Endothelial cell of umbilical vein (primary cell): Measurements from ENCODE around the gene SLC10A7. TPM values are rescaled to one million over a fixed set of nuclear protein-coding genes. Genes with fewer than 3 reads are reported as not detected.
"Not testable (repeated sequence)": the region's sequence is repeated elsewhere in the genome, so short reads cannot be mapped to it uniquely, and the experiment has no call there.

ENCODE experiments used
- BruUV-seq: library from RNA; stranded (reverse); fragments of 400-500 nt; replicated peaks from 2 replicates; lab custom pipeline; 2021; lab: Mats Ljungman, UMichigan
- CTCF ChIA-PET: fragments of 300-600, 350-600 bp; sonication (Branson Sonifier 250); formaldehyde crosslinking; loops from one replicate; lab custom pipeline; 2021; ENCODE audit warnings: antibody characterized with exemption, inconsistent platforms; lab: Charles Lee
- POLR2A ChIA-PET: fragments of 300-600, 350-600 bp; sonication (Branson Sonifier 250); formaldehyde crosslinking; loops from one replicate; lab custom pipeline; 2021; ENCODE audit warnings: antibody characterized with exemption, inconsistent platforms; lab: Charles Lee
- DNase-seq: peaks from one replicate; pipeline ENCODE4 v3.0.0-alpha.2; 2011; ENCODE audit warnings: low read depth, low spot score
- FAIRE-seq: peaks from 2 replicates; lab custom pipeline; 2011; peaks lifted over from hg19 to GRCh38; lab: Jason Lieb, UNC
- H2AFZ ChIP-seq: 2 replicates; pipeline ENCODE4 v1.6.0; 2012; ENCODE audit warnings: low read depth, low read length, control low read depth, inconsistent platforms
- H3K27ac ChIP-seq: 2 replicates; pipeline ENCODE4 v1.5.1; 2011; ENCODE audit warnings: low read depth, mild to moderate bottlenecking, control low read depth, low read length, moderate library complexity; ENCODE audit not compliant: insufficient read depth
- H3K27me3 ChIP-seq, 2 experiments: 2 replicates each; pipeline versions ENCODE4 v1.6.0 to v1.6.1; 2011; ENCODE audit warnings: low read length in 2 of 2, mixed read lengths in 1 of 2; ENCODE audit not compliant: control insufficient read depth in 2 of 2, insufficient read depth in 2 of 2
- H3K36me3 ChIP-seq, 2 experiments: 2 replicates in 1 of 2; 3 replicates in 1 of 2; pipeline ENCODE4 v1.5.1; 2011; ENCODE audit warnings: low read length in 2 of 2, mild to moderate bottlenecking in 1 of 2, moderate library complexity in 1 of 2; ENCODE audit not compliant: control insufficient read depth in 2 of 2, insufficient read depth in 2 of 2; ENCODE audit errors: extremely low read depth in 1 of 2
- H3K4me1 ChIP-seq: 3 replicates; pipeline ENCODE4 v1.5.1; 2011; ENCODE audit warnings: mild to moderate bottlenecking, low read length; ENCODE audit not compliant: control insufficient read depth, insufficient read depth; ENCODE audit errors: extremely low read depth
- H3K4me2 ChIP-seq: 2 replicates; pipeline ENCODE4 v1.6.1; 2011; ENCODE audit warnings: low read length, control low read depth, mixed read lengths; ENCODE audit not compliant: insufficient read depth
- H3K4me3 ChIP-seq, 3 experiments: fragments of 200-600 bp in 1 of 3; sonication (generic), shearing (Covaris generic) in 1 of 3; replicated peaks in 1 of 3; 2 replicates each; pipeline ENCODE4 v1.5.1; 2011 to 2016; ENCODE audit warnings: control low read depth in 3 of 3, low read length in 3 of 3, mild to moderate bottlenecking in 2 of 3, inconsistent platforms in 1 of 3, low read depth in 1 of 3, moderate library complexity in 1 of 3; ENCODE audit not compliant: insufficient read depth in 1 of 3
- H3K79me2 ChIP-seq: 2 replicates; pipeline ENCODE4 v1.6.0; 2012; ENCODE audit warnings: low read length, inconsistent platforms; ENCODE audit not compliant: control insufficient read depth, insufficient read depth
- H3K9ac ChIP-seq: replicated peaks from 2 replicates; pipeline ENCODE3; 2011; ENCODE audit warnings: low read length, control low read depth; ENCODE audit not compliant: insufficient read depth; ENCODE audit errors: extremely low read depth
- H3K9me1 ChIP-seq: replicated peaks from 3 replicates; pipeline ENCODE4 v1.6.0; 2011; ENCODE audit warnings: mild to moderate bottlenecking, low read length; ENCODE audit not compliant: control insufficient read depth, insufficient read depth; ENCODE audit errors: extremely low read depth
- H3K9me3 ChIP-seq: replicated peaks from 2 replicates; pipeline ENCODE4 v1.5.1; 2012; ENCODE audit warnings: low read length, inconsistent platforms; ENCODE audit not compliant: control insufficient read depth, insufficient read depth
- H4K20me1 ChIP-seq: replicated peaks from 2 replicates; pipeline ENCODE3; 2011; ENCODE audit warnings: mild to moderate bottlenecking, low read length; ENCODE audit not compliant: control insufficient read depth, insufficient read depth; ENCODE audit errors: extremely low read depth
- FOS ChIP-seq: IDR thresholded peaks from 2 replicates; pipeline ENCODE4 v1.6.1; 2011; ENCODE audit warnings: mild to moderate bottlenecking, low read length, moderate library complexity, borderline replicate concordance; ENCODE audit not compliant: insufficient read depth
- JUN ChIP-seq: IDR thresholded peaks from 2 replicates; pipeline ENCODE4 v1.6.1; 2011; ENCODE audit warnings: borderline replicate concordance, low read depth; ENCODE audit not compliant: insufficient read length, insufficient read depth
- MAX ChIP-seq: IDR thresholded peaks from 2 replicates; pipeline ENCODE4 v1.6.1; 2011; ENCODE audit not compliant: insufficient read depth, insufficient read length
- MYC ChIP-seq: IDR thresholded peaks from one replicate; pipeline ENCODE4 v1.6.1; 2011; ENCODE audit warnings: mild to moderate bottlenecking, low read depth, low read length
- POLR2A ChIP-seq: IDR thresholded peaks from 2 replicates; pipeline ENCODE4 v1.6.1; 2012; ENCODE audit warnings: low read depth, mild to moderate bottlenecking, control low read depth, low read length
- dilution Hi-C: fragments of 300-500 bp; cut with MboI; formaldehyde crosslinking; loops from one replicate; pipeline ENCODE4 v1.15.0; 2019; ENCODE audit warnings: low sequenced_read_pairs; ENCODE audit not compliant: extremely low pct_ligation_motif_present
- intact Hi-C: fragments of 100-400 bp; cut with micrococcal nuclease; formaldehyde crosslinking; loops from one replicate; pipeline ENCODE4 v1.10.0; 2022
- polyA plus RNA-seq, 4 experiments: library from polyadenylated mRNA; depleted of rRNA in 3 of 4; stranded (reverse) in 3 of 4; unstranded in 1 of 4; fragments of >200 nt; gene quantifications; 2 replicates each; pipeline versions ENCODE4 v1.2.1 to v1.2.3, GENCODE V29; 2011 to 2012; ENCODE audit warnings: missing spikeins in 1 of 4
- total RNA-seq: library from RNA; stranded (reverse); gene quantifications from 2 replicates; pipeline ENCODE4 v1.2.3, GENCODE V29; 2021

The SLC10A7 gene
- total and polyA plus RNA-seq, 2 donors (not counting 3 experiments of a cell fraction or from before 2014, with no cell fraction given), result 13.6 to 20.4 TPM

- ChIA-PET POLR2A (no interaction called here), CTCF (interaction anchor here (1.1 to 2.6 kb wide), 2 partner anchors 24 to 40 kb away, joined by 5 to 18 read pairs; no protein-coding TSS in a partner anchor)
- no peaks in the 10 kb centered on the region for H4K20me1 ChIP-seq
- intact Hi-C loops, result no loop called here
- DNase-seq, result no peak
- no peak overlapping the region for H3K4me2 ChIP-seq
- H3K27ac ChIP-seq, result no peak overlapping the region
- dilution Hi-C loops, result no loop called here
- H3K9me3 ChIP-seq, result no peaks in the 10 kb centered on the region
- no peak for FAIRE-seq
- H3K9me1 ChIP-seq, result no peaks in the 10 kb centered on the region
- TF ChIP-seq MYC (no peak), POLR2A (no peak), JUN (no peak)
- H3K79me2 ChIP-seq, result no peaks in the 10 kb centered on the region
- no peak overlapping the region for H2AFZ ChIP-seq
- no TSS peak for BruUV-seq
- H3K27me3 ChIP-seq, result no peaks in the 10 kb centered on the region
- H3K36me3 ChIP-seq, result no peaks in the 10 kb centered on the region
- no peak overlapping the region for H3K9ac ChIP-seq
- no peak overlapping the region for H3K4me3 ChIP-seq
- H3K4me1 ChIP-seq, result peaks cover 44% of the 10 kb centered on the region
Observed at GRCh38 chr4:146367347-146367746, 154.4 kb downstream of the SLC10A7 start.

GRCh38 chr4:146359771-146360170, 162.0 kb downstream of the SLC10A7 start:
- H3K27me3 ChIP-seq, result no peaks in the 10 kb centered on the region
- no peak overlapping the region for H3K9ac ChIP-seq
- H4K20me1 ChIP-seq, result no peaks in the 10 kb centered on the region
- peak; percentile 42 for TF ChIP-seq FOS
- TF ChIP-seq MAX, result no peak
- H3K4me1 ChIP-seq, result no peaks in the 10 kb centered on the region
- no peak overlapping the region for H2AFZ ChIP-seq
- H3K9me3 ChIP-seq, result no peaks in the 10 kb centered on the region
- dilution Hi-C loops (no loop called here), intact Hi-C loops (no loop called here)
- FAIRE-seq, result no peak
- no peak for DNase-seq
- BruUV-seq, result no TSS peak
- POLR2A ChIA-PET, result no interaction called here
- CTCF ChIA-PET, result interaction anchor here (0.6 to 2.7 kb wide), 4 partner anchors 9 to 24 kb away, joined by 3 to 8 read pairs (median 3); no protein-coding TSS in a partner anchor
- H3K4me2 ChIP-seq, result no peak overlapping the region
- H3K4me3 ChIP-seq, result no peak overlapping the region
- H3K9me1 ChIP-seq, result no peaks in the 10 kb centered on the region
- H3K79me2 ChIP-seq, result no peaks in the 10 kb centered on the region
- no peak overlapping the region for H3K27ac ChIP-seq
- no peaks in the 10 kb centered on the region for H3K36me3 ChIP-seq

- POLR2A ChIA-PET, FAIRE-seq, DNase-seq, H3K79me2 ChIP-seq, H3K4me3 ChIP-seq, dilution Hi-C loops, H3K4me2 ChIP-seq, BruUV-seq, H3K9ac ChIP-seq, H3K4me1 ChIP-seq, intact Hi-C loops, H3K9me1 ChIP-seq, H3K27me3 ChIP-seq, H3K27ac ChIP-seq, CTCF ChIA-PET, H2AFZ ChIP-seq, H3K36me3 ChIP-seq, H4K20me1 ChIP-seq, H3K9me3 ChIP-seq: not testable (repeated sequence)
Observed at GRCh38 chr4:146350114-146350513, 171.6 kb downstream of the SLC10A7 start.
